Epithelial cell of proximal tubule (primary cell): Measurements from ENCODE around the gene RAPGEF4. TPM values are rescaled to one million over a fixed set of nuclear protein-coding genes. Genes with fewer than 3 reads are reported as not detected.

Experiments
- DNase-seq: peaks from one replicate; pipeline ENCODE4 v3.0.0-alpha.2; 2011; ENCODE audit warnings: low read depth
- H3K4me3 ChIP-seq: 2 replicates; pipeline ENCODE4 v1.5.1; 2011; ENCODE audit warnings: low read depth, mild to moderate bottlenecking, low read length
- CTCF ChIP-seq: conservative IDR thresholded peaks from 2 replicates; pipeline ENCODE4 v1.5.1; 2012; ENCODE audit warnings: low read depth, mild to moderate bottlenecking, low read length
- total RNA-seq: library from RNA; depleted of rRNA; stranded (reverse); fragments of >200 nt; gene quantifications from 2 replicates; pipeline ENCODE4 v1.2.3, GENCODE V29; 2015

RAPGEF4 gene
- 0.07 and 0.81 TPM in 2 replicates for total RNA-seq

- H3K4me3 ChIP-seq: peak within 1 kb of the TSS; percentile 37
- no peak for DNase-seq
- TF ChIP-seq CTCF: no peak
These were observed at the start of gene RAPGEF4 for GRCh38 chr2:172735582-172736423. Gene RAPGEF4, plus strand, starts transcription at chr2:172735845. Its CDS starts 139 bp downstream, at chr2:172735984.

GRCh38 chr2:172693037-172693436 lies 42.6 kb upstream of the RAPGEF4 start:
- peak; percentile 94 for DNase-seq
- no peak for TF ChIP-seq CTCF
- H3K4me3 ChIP-seq: no peak overlapping the region

GRCh38 chr2:172693529-172694455 lies 41.9 kb upstream of the RAPGEF4 start:
- no peak for DNase-seq
- H3K4me3 ChIP-seq: no peak overlapping the region
- TF ChIP-seq CTCF: no peak

GRCh38 chr2:172697296-172697695 lies 38.3 kb upstream of the RAPGEF4 start:
- no peak for DNase-seq
- no peak overlapping the region for H3K4me3 ChIP-seq
- TF ChIP-seq CTCF: no peak

GRCh38 chr2:172698041-172698863 lies 37.4 kb upstream of the RAPGEF4 start:
- H3K4me3 ChIP-seq: no peak overlapping the region
- no peak for DNase-seq
- no peak for TF ChIP-seq CTCF

GRCh38 chr2:172701250-172701649 lies 34.4 kb upstream of the RAPGEF4 start:
- peak; percentile 31 for DNase-seq
- H3K4me3 ChIP-seq: no peak overlapping the region
- no peak for TF ChIP-seq CTCF
